NK-92 treated with Interleukin-12 subunit alpha and Interleukin-12 subunit beta, amount 100 ng/mL, for 24 hours (cell line): ENCODE data around the gene CFAP77.
"Not testable (repeated sequence)": the region's sequence is repeated elsewhere in the genome, so short reads cannot be mapped to it uniquely, and the experiment has no call there.

Experiments
- DNase-seq: peaks from one replicate; lab custom pipeline; 2025; lab: John Stamatoyannopoulos, UW

The CFAP77 gene

DNA sequence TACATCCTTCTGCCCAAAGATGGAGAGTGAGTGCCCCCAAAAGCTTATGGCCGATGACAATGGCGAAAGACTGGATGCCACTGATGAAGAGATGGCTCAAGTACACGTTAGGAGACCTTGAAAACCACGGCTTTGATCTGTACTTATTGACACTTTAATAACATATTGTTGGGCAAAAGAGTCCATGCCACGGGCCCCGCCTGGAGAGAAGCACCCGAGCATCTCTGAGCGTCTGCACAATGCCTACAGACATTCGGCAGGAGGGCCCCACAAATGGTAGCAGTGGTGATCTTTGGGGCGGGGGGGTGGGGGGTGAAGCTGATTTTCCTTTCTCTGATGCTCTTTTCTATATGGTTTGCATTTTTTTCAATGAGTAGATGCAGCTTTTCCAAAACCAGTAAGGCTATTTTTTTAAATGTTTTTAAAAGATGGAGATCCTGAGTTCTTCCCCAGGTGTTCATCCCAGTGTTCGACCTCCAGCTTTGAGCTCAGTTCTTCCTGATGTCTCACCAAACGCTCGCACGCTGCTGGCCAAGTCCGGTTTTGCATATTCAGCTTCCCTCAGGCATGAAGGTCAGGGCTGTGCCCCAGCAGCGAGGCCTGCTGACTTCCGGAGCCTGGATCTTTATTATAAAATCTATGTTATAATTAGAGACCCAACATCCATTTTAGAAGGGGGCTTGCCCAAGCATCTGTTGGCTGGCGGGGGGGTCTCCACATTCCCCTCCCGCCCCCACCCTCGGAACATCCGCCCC lies 138.1 kb downstream of the CFAP77 start:
- no peak for DNase-seq

- DNase-seq = no peak
Measured at GRCh38 chr9:132548751-132549640, 139.0 kb downstream of the CFAP77 start.

DNA sequence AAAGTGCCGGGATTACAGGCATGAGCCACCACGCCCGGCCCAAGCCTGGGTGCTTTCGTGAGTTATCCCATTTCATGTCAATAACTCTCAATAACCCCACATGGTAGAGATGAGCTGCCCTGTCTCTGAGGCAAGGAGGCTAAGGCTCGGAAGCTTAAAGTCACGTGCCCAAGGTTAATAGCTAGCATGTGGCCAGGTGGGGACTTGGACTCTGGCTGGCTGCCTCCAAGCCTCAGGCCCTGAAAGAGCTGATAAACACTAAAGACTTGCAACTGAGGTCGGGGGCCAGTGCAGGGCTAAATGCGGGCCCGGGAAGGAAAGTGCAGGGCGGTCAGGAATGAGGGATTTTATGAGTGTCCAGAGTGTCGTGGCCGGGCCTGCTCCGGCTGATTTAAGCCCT lies 141.5 kb downstream of the CFAP77 start:
- DNase-seq = no peak

DNA sequence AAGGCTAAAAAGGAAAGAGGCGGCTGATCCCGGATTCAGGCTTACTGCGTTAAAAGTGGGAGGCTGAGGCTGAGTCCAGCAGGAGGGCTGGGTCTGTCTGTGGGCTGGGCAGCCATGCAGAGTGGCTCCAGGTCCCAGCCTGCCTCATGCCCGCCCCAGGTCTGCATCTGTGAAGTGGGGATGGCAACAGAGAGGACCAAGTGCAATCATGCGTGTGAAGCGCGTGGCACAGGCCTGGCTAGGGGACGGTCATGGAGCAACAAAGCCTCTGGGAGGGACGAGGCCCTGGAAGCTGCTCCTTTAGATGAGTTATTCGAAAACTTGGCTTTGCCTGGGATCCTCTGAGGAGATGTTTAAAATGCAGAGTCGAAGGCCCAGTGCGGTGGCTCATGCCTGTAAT lies 142.0 kb downstream of the CFAP77 start:
- DNase-seq = no peak

DNA sequence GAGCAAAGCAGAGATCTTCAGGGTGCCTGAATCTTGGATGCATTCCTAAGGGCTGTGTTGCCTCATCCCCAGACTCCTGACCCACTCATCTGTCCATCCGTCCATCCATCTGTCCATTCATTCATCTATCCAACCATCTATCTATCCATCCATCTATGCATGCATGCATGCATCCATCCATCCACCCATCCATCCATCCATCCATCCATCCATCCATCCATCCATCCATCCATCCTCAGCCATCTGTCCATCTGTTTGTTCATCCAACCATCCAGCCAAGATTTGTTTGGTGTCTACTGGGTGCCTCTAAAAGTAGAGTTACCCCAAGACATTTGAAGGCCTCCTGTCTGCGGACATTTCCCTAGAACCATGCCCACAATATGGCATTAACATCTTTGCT lies 144.7 kb downstream of the CFAP77 start:
- DNase-seq = no peak

GRCh38 chr9:132555528-132555927 lies 145.5 kb downstream of the CFAP77 start:
- no peak for DNase-seq

GRCh38 chr9:132556235-132556634 lies 146.2 kb downstream of the CFAP77 start:
- no peak for DNase-seq

- no peak for DNase-seq
Measured at GRCh38 chr9:132556714-132557113, 146.7 kb downstream of the CFAP77 start.

DNA sequence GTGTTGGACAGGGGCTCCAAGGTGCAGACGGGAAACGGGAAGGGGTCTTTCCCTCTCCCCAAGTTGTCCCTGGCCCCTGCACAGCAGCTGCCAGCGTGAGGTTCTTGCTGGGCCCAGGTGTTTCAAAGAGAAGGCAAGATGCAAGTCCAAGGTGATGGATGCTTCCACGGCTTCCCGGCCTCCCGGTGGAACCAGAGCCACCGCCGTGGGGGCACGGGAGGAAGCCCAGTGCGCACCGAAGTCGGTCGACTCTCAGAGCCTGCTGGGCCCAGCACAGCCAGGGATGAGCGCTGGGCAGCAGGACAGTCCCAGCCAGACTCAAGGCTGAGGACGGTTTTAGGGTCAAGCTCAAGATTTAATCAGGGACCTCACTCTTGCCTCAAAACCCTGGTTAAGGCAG lies 147.1 kb downstream of the CFAP77 start:
- DNase-seq = no peak

- no peak for DNase-seq
Measured at GRCh38 chr9:132559711-132560110, 149.7 kb downstream of the CFAP77 start.

DNA sequence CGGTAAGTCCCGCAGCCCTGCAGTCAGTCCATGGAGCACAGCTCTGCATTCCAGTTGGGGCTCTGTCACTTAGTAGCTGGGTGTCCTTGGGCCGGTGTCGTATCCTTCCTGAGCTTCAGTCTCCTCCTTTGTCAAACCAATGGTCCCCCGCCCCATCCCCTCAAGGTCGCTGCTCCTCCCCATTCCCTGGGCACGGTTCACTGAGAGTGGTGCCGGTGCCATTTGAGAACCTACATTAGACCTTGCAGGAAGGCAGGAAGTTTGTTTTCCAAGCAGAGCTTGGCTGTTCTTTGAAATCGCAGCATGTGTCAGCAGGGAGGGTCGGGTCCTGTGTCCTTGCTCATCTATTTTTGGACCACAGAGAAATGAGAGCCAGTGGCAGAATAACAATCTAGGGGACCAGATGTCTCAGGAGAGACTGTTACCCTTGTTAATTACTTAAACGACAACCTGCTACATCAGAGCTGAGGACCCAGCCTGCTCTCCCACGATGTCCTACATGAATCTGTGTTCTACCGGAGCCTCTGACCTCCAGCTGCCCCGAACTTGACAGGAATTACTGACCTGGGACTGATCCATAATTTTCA lies 150.7 kb downstream of the CFAP77 start:
- DNase-seq = no peak

GRCh38 chr9:132562306-132562573 lies 152.2 kb downstream of the CFAP77 start:
- DNase-seq = no peak

DNA sequence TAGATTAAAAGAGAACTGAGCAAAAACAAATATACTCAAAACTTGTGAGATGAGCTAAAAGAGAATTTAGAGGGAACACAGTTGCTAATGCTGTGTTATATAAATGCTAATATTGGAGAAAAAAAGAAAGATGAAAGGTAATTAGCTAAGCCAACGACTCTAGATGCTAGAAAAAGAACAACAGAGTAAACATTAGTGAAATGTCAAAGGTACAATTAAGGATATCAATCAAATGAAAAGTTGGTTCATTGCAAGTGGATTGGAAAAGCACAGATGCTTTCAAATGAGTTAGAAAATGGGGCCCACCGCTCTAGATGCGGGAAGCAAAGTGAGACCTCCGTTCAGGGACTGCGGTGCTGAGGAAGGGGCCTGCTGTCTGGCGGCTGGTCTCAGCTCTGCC lies 154.5 kb downstream of the CFAP77 start:
- no peak for DNase-seq

DNA sequence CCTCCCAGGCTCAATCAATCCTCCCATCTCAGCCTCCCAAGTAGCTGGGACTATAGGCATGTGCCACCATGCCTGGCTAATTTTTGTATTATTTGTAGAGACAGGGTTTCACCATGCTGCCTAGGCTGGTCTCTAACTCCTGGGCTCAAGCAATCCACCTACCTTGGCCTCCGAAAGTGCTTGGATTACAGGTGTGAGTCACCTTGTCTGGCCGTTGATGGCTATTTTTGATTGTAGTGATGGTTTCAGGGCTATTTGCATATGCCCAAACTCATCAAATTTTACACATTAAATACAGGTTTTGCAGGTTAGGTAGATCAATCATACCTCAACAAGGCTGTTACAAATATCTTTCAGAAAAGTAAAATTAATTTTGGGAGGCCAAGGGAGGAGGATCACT lies 158.8 kb downstream of the CFAP77 start:
- not testable (repeated sequence) for DNase-seq

DNA sequence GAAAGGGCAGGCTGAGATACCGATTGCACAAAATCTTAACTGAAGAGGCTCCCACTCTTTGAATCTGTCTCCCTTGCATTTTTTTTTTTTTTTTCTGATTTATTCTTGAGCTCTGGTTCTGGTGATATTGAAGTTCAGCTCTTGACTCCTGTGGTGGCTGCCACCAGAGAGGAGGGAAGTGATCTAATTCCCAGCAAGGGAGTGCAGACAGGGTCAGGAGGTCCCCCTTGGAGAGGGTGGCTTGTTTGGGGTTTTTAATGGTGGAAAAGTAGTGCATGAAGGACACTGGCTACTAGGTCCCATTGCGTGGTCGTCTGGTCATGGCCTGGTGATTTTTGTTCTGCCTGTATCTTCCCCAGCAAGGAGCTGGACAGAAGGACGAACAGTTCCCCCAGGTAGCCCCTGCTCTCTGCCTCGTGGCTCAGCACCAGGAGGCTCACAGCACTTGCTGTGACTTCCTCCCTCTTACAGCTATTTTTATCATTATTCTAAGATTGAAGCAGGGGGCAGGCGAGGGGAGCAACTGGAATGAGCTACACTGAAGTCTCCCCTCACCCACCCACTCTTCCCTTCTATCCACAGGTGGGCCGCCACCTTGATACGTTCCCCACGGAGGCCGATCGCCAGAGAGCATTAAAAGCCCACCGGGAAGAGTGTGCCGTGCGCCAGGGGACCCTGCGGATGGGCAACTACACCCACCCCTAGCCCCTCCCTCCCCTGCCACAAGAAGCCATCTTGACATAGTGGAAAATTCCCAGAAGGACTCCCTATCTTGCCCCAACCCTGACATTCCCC lies 162.0 kb downstream of the CFAP77 start:
- DNase-seq = no peak

- DNase-seq = no peak
Measured at GRCh38 chr9:132572921-132573320, 162.9 kb downstream of the CFAP77 start.

GRCh38 chr9:132575005-132575609 lies 165.1 kb downstream of the CFAP77 start:
- peak; percentile 15 for DNase-seq

- DNase-seq = no peak
Measured at GRCh38 chr9:132575811-132576210, 165.8 kb downstream of the CFAP77 start.

GRCh38 chr9:132577119-132577518 lies 167.1 kb downstream of the CFAP77 start:
- no peak for DNase-seq

DNA sequence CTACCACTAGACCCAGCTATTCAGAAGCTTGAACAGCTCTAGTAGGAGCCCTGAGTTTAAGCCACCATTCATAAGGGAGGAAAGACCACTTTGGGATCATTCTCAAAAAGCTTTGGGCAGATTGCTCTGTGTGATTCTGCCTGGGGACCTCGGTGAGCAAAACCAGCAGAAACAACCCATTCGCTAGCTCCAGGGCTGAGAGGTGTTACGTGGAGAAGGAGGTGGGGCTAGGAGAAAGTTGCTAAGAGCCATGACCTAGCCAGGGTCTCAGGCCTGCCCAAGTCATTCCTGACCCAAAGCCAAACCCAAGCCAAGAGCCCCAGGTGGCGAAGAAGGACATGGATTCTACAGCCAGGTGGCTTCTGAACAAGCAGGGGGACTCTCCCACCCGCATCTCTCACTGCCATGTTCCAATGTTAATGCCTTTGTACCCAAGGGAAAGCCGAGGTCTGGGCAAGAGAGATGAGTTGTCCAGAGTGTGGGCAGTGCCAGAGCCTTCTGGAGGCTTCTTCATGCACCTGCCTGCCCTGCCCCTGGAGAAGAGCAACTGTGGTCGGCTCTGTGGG lies 168.4 kb downstream of the CFAP77 start:
- no peak for DNase-seq

GRCh38 chr9:132579427-132579798 lies 169.4 kb downstream of the CFAP77 start:
- DNase-seq = no peak
